AML-193 (cell line): ENCODE data around the gene DIAPH3.
A peak's percentile ranks its signal among the peaks of the same experiment; 100 is the strongest.

Experiments used
- DNase-seq, 2 experiments: peaks; one replicate each; lab custom pipeline; 2025; lab: John Stamatoyannopoulos, UW

DIAPH3 gene

DNA sequence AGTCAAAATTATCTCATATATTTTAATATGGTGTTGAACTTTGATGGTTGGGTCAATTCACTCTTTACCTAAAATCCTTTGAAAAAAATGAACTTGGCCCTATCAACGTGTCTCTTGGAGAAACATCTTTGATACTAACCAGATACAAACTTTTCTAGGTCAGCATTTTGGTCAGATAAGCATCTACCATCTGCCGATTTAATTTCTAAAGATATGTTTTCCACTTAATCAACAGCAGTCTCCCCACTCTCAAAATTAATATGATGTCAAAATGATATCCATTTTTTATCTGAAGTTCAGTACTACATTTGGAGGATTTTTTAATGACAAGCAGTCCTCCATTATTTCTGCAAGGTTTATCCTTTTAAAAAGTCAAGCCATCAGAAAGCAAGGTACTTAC is 288.8 kb downstream of the DIAPH3 start:
- DNase-seq = no peak

GRCh38 chr13:59873856-59874255 is 289.9 kb downstream of the DIAPH3 start:
- DNase-seq = no peak

- DNase-seq = no peak
Measured at GRCh38 chr13:59873309-59873708, 290.4 kb downstream of the DIAPH3 start.

DNA sequence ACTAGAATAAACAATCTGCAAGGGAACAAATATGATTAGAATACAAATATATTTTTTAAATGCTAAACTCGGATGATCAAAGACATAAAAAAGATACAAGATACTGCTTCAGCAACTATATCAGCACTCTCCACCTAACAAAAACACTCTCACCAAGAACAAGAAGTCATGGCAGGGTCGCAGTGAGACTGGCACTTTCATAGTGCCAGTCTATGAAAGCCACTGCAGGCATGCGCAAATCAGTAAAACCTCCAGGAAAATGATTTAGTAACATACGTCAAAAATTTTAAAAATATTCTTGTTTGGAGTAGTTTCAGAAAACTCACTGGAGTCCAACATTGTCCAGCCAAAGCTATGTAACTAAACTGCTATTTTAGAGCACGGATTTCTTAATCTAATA is 295.9 kb downstream of the DIAPH3 start:
- DNase-seq = no peak

DNA sequence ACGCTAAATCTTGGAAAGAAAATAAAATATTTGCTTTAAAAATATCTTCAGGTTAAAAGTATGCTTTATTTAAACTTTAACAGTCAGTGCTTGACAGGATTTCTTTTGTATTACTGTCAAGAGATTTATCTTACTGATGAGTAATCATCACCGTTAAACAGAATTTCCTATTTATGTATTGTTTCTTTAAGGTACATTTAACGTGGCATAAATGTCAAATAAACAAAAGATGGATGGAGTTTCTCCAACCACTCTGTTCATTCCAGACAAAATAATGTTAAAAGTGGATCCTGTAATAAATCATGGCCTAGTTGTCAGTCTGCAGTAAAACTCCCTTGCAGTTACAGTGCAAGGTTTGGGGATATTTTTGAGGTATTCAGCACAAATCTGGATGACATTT is 298.3 kb downstream of the DIAPH3 start:
- DNase-seq = no peak

DNA sequence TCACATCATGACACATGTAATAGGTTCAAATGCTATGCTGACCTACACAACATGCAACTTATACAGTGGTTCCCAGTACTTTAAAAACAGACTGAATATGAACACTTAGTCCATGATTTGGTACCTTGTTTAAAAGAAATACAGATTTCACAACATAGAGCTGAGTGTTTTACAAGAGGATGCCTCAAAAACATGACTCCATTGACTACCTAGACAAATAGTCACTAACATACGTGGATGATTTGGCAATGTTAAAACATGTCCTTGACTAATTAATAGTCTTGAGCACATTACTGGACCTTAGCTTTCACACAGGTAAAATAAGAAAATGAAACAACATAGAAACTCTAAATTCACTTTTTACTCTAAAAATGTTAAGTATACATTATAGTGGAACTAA is 300.1 kb downstream of the DIAPH3 start:
- no peak for DNase-seq

GRCh38 chr13:59861676-59862075 is 302.1 kb downstream of the DIAPH3 start:
- DNase-seq = no peak

GRCh38 chr13:59856281-59856810 is 307.4 kb downstream of the DIAPH3 start:
- DNase-seq = no peak

DNA sequence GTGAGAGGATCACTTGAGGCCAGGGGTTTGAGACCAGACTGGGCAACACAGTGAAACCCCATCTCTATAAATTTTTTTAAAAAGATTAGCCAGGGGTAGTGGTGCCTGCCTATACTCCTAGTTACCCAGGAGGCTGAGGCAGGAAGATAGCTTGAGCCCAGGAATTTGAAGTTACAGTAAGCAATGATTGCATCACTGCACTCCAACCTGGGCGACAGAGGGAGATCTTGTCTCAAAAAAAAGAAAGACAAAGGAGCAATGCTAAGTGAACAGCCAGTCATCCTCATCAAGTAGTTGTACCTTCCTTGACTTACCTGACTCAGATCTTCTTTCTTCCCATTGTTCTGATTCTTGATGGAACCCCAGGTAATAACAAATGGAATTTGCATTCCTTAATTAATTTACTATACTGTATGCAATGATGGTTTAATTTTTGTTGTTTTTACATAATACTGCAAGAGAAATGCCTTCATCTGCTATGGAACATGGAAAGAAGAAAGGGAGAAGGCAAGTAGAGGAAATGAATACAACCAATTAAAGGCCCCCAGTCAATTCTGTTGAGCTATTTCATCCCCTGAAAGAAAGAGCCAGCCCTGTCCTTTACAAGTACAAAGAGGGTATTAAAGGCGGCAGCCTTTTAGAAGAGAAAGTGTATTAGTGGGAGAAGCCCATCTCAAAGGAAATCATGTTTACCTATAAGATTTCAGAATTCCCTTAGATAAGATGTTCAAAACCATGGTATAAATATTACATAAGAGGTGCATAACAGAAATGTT is 316.7 kb downstream of the DIAPH3 start:
- DNase-seq = no peak

DNA sequence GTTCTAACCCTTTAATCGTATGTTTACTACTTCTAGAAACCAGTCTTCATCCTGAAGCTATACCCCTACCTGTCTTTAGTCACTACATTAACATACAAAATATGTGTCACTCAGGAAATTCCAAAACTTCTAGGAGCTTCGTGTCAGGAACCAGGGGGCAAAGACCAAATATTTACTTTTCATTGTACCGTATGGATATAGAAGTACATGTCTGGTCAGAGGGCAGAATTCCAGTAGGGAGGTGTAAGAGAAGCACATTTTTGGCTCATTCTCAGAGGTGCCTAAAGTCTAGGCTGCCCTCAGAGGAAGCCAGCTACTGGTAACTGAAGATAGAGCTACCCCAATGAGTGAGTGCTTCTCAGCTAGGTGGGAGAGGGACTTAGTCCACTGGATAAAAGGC is 320.7 kb downstream of the DIAPH3 start:
- DNase-seq = no peak

DNA sequence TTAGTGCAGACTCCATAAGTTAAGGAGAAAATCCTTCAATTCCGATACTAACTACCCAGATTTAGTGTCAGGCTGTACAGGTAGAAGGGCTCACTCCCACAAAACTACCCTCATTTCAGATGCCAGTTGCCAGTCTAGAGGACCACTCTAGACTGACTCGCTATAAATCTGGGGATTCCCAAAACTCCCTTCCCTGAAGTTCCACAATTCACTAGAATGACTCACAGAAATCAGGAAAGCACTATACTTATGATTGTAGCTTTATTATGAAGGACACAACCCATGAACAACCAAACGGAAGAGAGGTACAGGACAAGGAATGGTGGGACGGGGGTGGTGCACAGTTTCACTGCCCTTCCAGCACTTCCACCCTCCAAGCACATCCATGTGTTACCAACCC is 321.2 kb downstream of the DIAPH3 start:
- no peak for DNase-seq

DNA sequence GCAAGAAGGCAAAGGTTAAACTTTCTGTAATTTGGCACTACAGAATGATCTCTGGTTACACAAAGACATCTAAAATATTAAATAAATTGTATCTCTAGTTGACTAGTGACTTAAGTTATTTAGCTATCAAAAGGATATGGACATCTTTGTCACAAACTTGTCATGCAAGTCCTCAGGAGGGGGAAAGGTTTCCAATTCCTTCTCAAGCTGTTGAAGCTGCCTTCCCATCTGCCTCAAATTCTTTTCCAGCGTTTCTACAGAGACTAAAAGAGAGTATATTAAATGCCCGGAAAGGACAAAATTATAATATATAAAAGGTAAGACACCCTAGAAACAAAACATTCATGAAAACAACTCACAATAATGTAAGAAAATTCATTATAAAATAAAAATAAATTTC is 324.5 kb downstream of the DIAPH3 start:
- no peak for DNase-seq

DNA sequence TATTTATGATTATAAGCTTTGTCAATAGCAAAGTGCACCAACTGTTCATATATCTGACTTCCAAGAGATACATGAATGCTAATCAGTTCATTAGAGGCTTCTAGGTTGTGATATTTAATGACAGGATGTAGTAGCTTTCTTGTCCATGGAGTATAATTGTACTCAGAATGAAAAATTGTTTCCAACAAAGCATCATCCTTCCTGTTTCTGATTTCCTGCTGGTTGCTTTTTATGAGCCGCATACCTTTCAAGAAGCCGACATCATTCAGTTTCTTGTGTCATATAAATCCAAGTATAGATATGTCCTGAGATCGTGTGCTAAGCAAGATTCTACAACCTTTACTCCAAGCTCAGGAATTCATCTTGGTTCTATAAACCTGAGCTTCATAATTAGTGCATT is 326.6 kb downstream of the DIAPH3 start:
- no peak for DNase-seq

DNA sequence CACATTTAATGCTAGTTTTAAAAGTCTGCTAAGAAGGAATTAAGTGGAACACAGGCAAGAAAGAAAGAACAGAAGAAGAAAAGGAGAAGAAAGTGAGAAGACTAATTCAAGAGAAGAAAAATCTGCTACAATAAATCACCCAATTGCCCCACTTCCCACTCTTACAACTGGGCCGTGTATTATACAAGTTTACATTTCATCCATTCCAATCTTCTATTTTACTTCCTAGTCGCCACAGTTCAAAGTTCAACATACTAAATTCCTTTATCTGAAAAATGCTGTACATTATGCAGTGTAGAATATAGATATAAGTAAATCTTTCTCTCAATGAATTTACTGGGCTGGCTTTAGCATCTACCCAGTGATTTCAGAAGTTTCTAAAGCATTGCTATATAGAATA is 328.2 kb downstream of the DIAPH3 start:
- DNase-seq = no peak

DNA sequence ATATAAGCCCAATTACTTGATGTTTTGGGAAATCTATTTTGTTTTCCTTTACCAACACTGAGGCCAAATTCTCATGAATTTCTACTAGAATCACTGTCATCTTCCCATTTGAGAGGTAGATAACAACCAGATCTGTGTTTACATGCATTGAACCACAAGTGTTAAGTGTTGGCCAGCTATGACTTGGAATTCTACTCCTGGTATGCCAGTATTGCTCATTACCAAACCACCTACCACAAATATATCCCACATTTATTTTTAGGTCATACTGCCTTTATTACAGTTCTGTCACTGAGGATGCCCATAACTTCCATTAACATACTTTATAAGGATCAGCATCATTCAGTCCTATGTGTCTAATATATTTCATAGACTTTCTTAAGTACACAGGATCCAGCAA is 328.9 kb downstream of the DIAPH3 start:
- no peak for DNase-seq

- no peak for DNase-seq
Measured at GRCh38 chr13:59829690-59830089, 334.0 kb downstream of the DIAPH3 start.

GRCh38 chr13:59823486-59823885 is 340.2 kb downstream of the DIAPH3 start:
- DNase-seq = no peak

DNA sequence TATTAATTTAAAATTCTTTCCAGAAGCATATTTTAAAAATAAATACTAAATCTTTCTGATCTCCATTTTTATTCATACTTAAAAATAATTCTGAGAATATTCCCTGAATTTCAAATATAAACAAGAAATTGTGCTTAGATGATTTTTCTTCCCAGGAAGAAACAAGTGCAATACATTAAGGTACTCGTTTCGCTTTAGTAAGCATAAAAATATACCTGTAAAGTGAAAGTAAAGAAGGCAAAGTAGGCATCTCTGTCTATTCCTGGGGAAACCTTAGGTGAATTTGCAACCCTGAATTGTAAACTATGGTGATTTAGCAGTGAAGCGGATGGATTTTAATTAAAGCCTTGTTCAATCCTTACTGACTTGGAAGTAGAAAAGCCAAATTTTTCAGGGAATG is 354.2 kb downstream of the DIAPH3 start:
- DNase-seq = no peak

DNA sequence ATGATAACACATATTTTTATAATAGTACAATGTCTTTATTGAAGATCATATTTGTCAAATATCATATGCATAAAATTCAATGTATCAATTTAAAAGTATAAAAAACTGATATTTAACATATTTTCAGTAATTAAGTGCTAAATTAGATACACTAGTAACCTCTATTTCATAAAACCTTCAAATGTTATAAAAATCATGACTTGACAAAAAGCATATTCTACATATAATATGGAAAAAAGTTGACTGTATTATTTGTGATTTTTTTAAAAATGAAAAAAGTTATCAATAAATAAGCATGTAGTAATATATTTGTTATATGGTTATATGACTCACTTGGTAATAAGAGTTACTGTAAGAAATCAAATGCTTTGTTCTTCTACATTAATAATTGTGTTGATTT is 356.9 kb downstream of the DIAPH3 start:
- DNase-seq = no peak

GRCh38 chr13:59801107-59801880 is 362.4 kb downstream of the DIAPH3 start:
- DNase-seq = peak; percentile 21 to 30

DNA sequence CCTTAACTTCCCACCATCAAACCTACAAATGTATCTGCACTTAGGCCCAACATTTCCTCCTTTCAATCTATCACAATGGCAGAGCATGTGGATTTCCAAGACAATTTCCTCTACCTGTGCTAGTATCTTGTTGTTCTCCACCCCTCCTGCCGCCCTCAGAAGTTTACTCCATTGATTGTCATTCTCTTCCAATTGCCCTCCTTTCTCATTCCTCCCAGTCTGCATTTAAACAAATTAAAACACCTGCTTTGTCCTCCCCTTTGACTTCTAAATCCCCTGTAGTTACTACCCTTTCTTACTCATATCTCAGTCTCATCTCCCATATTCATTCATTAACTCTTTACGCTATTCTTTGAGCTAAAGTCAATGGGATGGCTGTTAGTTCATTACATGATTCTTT is 370.6 kb downstream of the DIAPH3 start:
- DNase-seq = no peak

GRCh38 chr13:59790626-59791025 is 373.1 kb downstream of the DIAPH3 start:
- no peak for DNase-seq

DNA sequence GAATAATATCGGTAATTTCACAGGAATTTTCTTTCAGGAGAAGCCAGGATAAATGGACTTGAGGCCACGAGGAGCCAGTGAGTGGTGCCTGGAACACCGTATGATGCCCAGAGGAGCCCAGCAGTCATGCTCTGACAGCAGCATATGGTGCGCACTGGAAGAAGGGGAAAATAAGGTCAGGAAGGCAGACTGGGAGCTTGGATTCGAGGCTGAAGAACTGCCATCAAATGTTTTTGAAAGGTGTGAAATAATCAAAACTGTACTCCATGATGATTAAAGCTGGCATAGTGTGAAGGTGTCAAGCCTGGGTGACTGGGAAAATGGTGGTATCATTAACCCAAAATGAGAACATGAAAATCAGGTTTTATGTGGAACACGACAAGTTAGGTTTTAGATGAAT is 374.2 kb downstream of the DIAPH3 start:
- no peak for DNase-seq
